WTC11 (cell line): ENCODE data around the gene MED8. TPM values are rescaled to one million over a fixed set of nuclear protein-coding genes. Genes with fewer than 3 reads are reported as not detected.

Source experiments
- ATAC-seq: fragments of 200-7000 bp; cut with Tn5 transposase; 2 replicates; pipeline ENCODE4 v1.10.0; 2021; ENCODE audit warnings: mild to moderate bottlenecking, moderate library complexity
- CTCF ChIA-PET: fragments of 300-600 bp; sonication (Branson Sonifier 250); formaldehyde crosslinking; loops from one replicate; lab custom pipeline; 2021; ENCODE audit warnings: antibody characterized with exemption; lab: Charles Lee
- POLR2A ChIA-PET: fragments of 350-600 bp; sonication (Branson Sonifier 250); formaldehyde crosslinking; loops from one replicate; lab custom pipeline; 2021; ENCODE audit warnings: antibody characterized with exemption; lab: Charles Lee
- DNase-seq: peaks from one replicate; pipeline ENCODE4 v3.0.0; 2021; ENCODE audit warnings: low spot score
- H3K27ac Mint-ChIP-seq: 2 replicates; pipeline ENCODE4 v1.8.0; 2021; ENCODE audit warnings: mixed read lengths
- H3K27me3 Mint-ChIP-seq: 2 replicates; pipeline ENCODE4 v1.8.0; 2021; ENCODE audit warnings: low read depth, mild to moderate bottlenecking, moderate library complexity, mixed read lengths
- H3K36me3 Mint-ChIP-seq: 2 replicates; pipeline ENCODE4 v1.8.0; 2021; ENCODE audit warnings: mixed read lengths
- H3K4me1 Mint-ChIP-seq: 2 replicates; pipeline ENCODE4 v1.8.0; 2022; ENCODE audit warnings: mixed read lengths
- H3K4me3 Mint-ChIP-seq: 2 replicates; pipeline ENCODE4 v1.8.0; 2021; ENCODE audit warnings: mild to moderate bottlenecking, moderate library complexity, mixed read lengths
- H3K9me3 Mint-ChIP-seq: 2 replicates; pipeline ENCODE4 v1.8.0; 2021; ENCODE audit warnings: mixed read lengths
- E2F1 ChIP-seq: sonication (generic); formaldehyde crosslinking; IDR thresholded peaks from 2 replicates; pipeline ENCODE4 v1.8.0; 2022; ENCODE audit warnings: mild to moderate bottlenecking, missing genetic modification reagents
- FOXK1 ChIP-seq: sonication (generic); formaldehyde crosslinking; IDR thresholded peaks from 2 replicates; pipeline ENCODE4 v1.8.0; 2022; ENCODE audit warnings: mild to moderate bottlenecking, moderate library complexity, missing genetic modification reagents
- FOXP4 ChIP-seq: sonication (generic); formaldehyde crosslinking; IDR thresholded peaks from 2 replicates; pipeline ENCODE4 v1.8.0; 2022; ENCODE audit warnings: mild to moderate bottlenecking, missing genetic modification reagents
- GTF2I ChIP-seq: fragments of 250-450 bp; sonication (Bioruptor Pico); conservative IDR thresholded peaks from 2 replicates; pipeline ENCODE4 v1.4.0; 2021; ENCODE audit warnings: mild to moderate bottlenecking
- KAT7 ChIP-seq: sonication (generic); formaldehyde crosslinking; IDR thresholded peaks from 2 replicates; pipeline ENCODE4 v1.8.1; 2023; ENCODE audit warnings: missing genetic modification reagents, mild to moderate bottlenecking, borderline replicate concordance
- SOX15 ChIP-seq: fragments of 250-450 bp; sonication (Bioruptor Pico); IDR thresholded peaks from 2 replicates; pipeline ENCODE4 v1.9.0; 2021; ENCODE audit warnings: mild to moderate bottlenecking
- USF1 ChIP-seq: sonication (generic); formaldehyde crosslinking; IDR thresholded peaks from 2 replicates; pipeline ENCODE4 v1.8.0; 2022; ENCODE audit warnings: mild to moderate bottlenecking, missing genetic modification reagents
- ZNF219 ChIP-seq: sonication (generic); formaldehyde crosslinking; IDR thresholded peaks from 2 replicates; pipeline ENCODE4 v1.8.0; 2023; ENCODE audit warnings: missing genetic modification reagents, mild to moderate bottlenecking, borderline replicate concordance
- total RNA-seq: library from RNA; stranded (reverse); gene quantifications from 3 replicates; pipeline ENCODE4 v1.2.3, GENCODE V29; 2021
- TF ChIP-seq, protein P1 (sequence below): sonication (generic); formaldehyde crosslinking; IDR thresholded peaks from 2 replicates; pipeline ENCODE4 v1.8.1; 2023; ENCODE audit warnings: mild to moderate bottlenecking, missing genetic modification reagents, borderline replicate concordance
- TF ChIP-seq, protein P2 (sequence below): sonication (generic); formaldehyde crosslinking; IDR thresholded peaks from 2 replicates; pipeline ENCODE4 v1.8.1; 2023; ENCODE audit warnings: mild to moderate bottlenecking, moderate library complexity, missing genetic modification reagents
- TF ChIP-seq, protein P3 (sequence below): sonication (generic); formaldehyde crosslinking; IDR thresholded peaks from 2 replicates; pipeline ENCODE4 v1.8.1; 2022; ENCODE audit warnings: missing genetic modification reagents, borderline replicate concordance

MED8 gene
- total RNA-seq, 1 experiment from 2014 or later = 17.7 TPM

GRCh38 chr1:43367026-43367903 is 22.3 kb downstream of the MED8 start (continued):
- TF ChIP-seq E2F1 (no peak), ZNF219 (no peak)
- TF ChIP-seq, protein P1, sequence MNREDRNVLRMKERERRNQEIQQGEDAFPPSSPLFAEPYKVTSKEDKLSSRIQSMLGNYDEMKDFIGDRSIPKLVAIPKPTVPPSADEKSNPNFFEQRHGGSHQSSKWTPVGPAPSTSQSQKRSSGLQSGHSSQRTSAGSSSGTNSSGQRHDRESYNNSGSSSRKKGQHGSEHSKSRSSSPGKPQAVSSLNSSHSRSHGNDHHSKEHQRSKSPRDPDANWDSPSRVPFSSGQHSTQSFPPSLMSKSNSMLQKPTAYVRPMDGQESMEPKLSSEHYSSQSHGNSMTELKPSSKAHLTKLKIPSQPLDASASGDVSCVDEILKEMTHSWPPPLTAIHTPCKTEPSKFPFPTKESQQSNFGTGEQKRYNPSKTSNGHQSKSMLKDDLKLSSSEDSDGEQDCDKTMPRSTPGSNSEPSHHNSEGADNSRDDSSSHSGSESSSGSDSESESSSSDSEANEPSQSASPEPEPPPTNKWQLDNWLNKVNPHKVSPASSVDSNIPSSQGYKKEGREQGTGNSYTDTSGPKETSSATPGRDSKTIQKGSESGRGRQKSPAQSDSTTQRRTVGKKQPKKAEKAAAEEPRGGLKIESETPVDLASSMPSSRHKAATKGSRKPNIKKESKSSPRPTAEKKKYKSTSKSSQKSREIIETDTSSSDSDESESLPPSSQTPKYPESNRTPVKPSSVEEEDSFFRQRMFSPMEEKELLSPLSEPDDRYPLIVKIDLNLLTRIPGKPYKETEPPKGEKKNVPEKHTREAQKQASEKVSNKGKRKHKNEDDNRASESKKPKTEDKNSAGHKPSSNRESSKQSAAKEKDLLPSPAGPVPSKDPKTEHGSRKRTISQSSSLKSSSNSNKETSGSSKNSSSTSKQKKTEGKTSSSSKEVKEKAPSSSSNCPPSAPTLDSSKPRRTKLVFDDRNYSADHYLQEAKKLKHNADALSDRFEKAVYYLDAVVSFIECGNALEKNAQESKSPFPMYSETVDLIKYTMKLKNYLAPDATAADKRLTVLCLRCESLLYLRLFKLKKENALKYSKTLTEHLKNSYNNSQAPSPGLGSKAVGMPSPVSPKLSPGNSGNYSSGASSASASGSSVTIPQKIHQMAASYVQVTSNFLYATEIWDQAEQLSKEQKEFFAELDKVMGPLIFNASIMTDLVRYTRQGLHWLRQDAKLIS = no peak
- TF ChIP-seq, protein P2, sequence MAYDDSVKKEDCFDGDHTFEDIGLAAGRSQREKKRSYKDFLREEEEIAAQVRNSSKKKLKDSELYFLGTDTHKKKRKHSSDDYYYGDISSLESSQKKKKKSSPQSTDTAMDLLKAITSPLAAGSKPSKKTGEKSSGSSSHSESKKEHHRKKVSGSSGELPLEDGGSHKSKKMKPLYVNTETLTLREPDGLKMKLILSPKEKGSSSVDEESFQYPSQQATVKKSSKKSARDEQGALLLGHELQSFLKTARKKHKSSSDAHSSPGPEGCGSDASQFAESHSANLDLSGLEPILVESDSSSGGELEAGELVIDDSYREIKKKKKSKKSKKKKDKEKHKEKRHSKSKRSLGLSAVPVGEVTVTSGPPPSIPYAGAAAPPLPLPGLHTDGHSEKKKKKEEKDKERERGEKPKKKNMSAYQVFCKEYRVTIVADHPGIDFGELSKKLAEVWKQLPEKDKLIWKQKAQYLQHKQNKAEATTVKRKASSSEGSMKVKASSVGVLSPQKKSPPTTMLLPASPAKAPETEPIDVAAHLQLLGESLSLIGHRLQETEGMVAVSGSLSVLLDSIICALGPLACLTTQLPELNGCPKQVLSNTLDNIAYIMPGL = no peak
- TF ChIP-seq, protein P3, sequence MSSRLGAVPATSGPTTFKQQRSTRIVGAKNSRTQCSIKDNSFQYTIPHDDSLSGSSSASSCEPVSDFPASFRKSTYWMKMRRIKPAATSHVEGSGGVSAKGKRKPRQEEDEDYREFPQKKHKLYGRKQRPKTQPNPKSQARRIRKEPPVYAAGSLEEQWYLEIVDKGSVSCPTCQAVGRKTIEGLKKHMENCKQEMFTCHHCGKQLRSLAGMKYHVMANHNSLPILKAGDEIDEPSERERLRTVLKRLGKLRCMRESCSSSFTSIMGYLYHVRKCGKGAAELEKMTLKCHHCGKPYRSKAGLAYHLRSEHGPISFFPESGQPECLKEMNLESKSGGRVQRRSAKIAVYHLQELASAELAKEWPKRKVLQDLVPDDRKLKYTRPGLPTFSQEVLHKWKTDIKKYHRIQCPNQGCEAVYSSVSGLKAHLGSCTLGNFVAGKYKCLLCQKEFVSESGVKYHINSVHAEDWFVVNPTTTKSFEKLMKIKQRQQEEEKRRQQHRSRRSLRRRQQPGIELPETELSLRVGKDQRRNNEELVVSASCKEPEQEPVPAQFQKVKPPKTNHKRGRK = no peak

DNA sequence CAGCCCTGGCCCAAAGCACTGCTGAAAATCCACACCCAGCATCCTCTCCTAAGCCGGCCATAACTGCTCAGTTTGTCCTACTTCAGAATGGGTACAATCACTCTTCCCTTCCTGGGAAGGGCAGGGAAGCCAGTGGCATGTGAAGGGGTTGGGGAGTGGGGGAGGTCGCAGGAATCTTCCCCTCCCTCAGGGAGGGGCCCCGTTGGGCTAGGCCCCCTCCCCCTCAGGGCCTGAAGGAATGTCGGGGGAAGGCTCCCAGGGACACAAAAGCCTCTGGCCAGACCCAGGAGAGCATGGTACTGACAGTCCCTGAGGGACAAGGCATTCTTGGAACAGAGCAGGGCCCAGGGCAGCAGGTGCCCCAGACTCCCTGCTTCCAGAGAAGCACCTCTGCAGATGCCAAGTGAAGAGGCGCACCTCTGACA is 23.0 kb downstream of the MED8 start:
- Mint-ChIP-seq H3K27me3 (no peaks in the 10 kb centered on the region), H3K4me3 (peak overlapping the region; percentile 81), H3K4me1 (peaks cover 26% of the 10 kb centered on the region), H3K9me3 (no peaks in the 10 kb centered on the region), H3K27ac (no peak overlapping the region), H3K36me3 (peaks cover 30% of the 10 kb centered on the region)
- TF ChIP-seq GTF2I (CRISPR knock-in tag) (peak; percentile 71; the same call in 1 of the 2 replicates), FOXP4 (CRISPR knock-in tag) (no peak), KAT7 (CRISPR knock-in tag) (no peak), FOXK1 (CRISPR knock-in tag) (no peak), SOX15 (no peak), USF1 (CRISPR knock-in tag) (no peak)
- ATAC-seq (peak; percentile 1), DNase-seq (peak; percentile 30)
- CTCF ChIA-PET = interaction anchor here (0.6 to 2.5 kb wide), 2 partner anchors 9 to 13 kb away, joined by 3 to 23 read pairs; partner anchors contain the start of gene CDC20
- POLR2A ChIA-PET = no interaction called here
